Measurements from ENCODE around the gene CDKN1B. TPM values are rescaled to one million over a fixed set of nuclear protein-coding genes. Genes with fewer than 3 reads are reported as not detected.

Gene CDKN1B
- total and polyA plus RNA-seq, 2 donors = 71.0 to 103 TPM

GRCh38 chr12:12714276-12715021, 2.7 kb upstream of the CDKN1B start:
- peak in 4 of 9 donors; percentile 76 to 89 (median 77) for DNase-seq (ENCODE audit: low read depth in 6 of 9, low spot score in 9 of 9)
- H3K4me3 ChIP-seq (ENCODE audit: low read length in 2 of 2) = peak overlapping the region; percentile 96
- H3K27me3 ChIP-seq (ENCODE audit: control insufficient read depth in 2 of 2, insufficient read depth in 1 of 2, low read length in 1 of 2) = no peaks in the 10 kb centered on the region
- H3K36me3 ChIP-seq (ENCODE audit: control insufficient read depth in 2 of 2, insufficient read depth in 2 of 2, low read length in 1 of 2) = peaks cover 0 to 6% of the 10 kb centered on the region in 2 donors
- peaks cover 8 to 31% of the 10 kb centered on the region in 2 donors for H3K4me1 ChIP-seq (ENCODE audit: control insufficient read depth in 2 of 2, insufficient read depth in 2 of 2, low read length in 2 of 2)
- H3K9me3 ChIP-seq (ENCODE audit: control insufficient read depth in 2 of 2, insufficient read depth in 1 of 2, low read length in 1 of 2) = no peaks in the 10 kb centered on the region
- WGBS = 6% methylated on average over 23 of the region's 23 CpGs
- peak overlapping the region; percentile 94 to 97 for H3K27ac ChIP-seq (ENCODE audit: low read depth in 1 of 2, low read length in 1 of 2)

- H3K27ac ChIP-seq (ENCODE audit: low read depth in 1 of 2, low read length in 1 of 2) = peak overlapping the region; percentile 97 to 100
- peak overlapping the region; percentile 96 for H3K4me3 ChIP-seq (ENCODE audit: low read length in 2 of 2)
- no peaks in the 10 kb centered on the region for H3K27me3 ChIP-seq (ENCODE audit: control insufficient read depth in 2 of 2, insufficient read depth in 1 of 2, low read length in 1 of 2)
- H3K4me1 ChIP-seq (ENCODE audit: control insufficient read depth in 2 of 2, insufficient read depth in 2 of 2, low read length in 2 of 2) = peaks cover 8 to 33% of the 10 kb centered on the region in 2 donors
- no peak for DNase-seq (ENCODE audit: low read depth in 6 of 9, low spot score in 9 of 9)
- H3K36me3 ChIP-seq (ENCODE audit: control insufficient read depth in 2 of 2, insufficient read depth in 2 of 2, low read length in 1 of 2) = peaks cover 2 to 12% of the 10 kb centered on the region in 2 donors
- no peaks in the 10 kb centered on the region for H3K9me3 ChIP-seq (ENCODE audit: control insufficient read depth in 2 of 2, insufficient read depth in 1 of 2, low read length in 1 of 2)
Measured at GRCh38 chr12:12715128-12715458, 2.1 kb upstream of the CDKN1B start.

GRCh38 chr12:12715459-12716150, 1.6 kb upstream of the CDKN1B start:
- H3K27me3 ChIP-seq (ENCODE audit: control insufficient read depth in 2 of 2, insufficient read depth in 1 of 2, low read length in 1 of 2) = no peaks in the 10 kb centered on the region
- H3K4me1 ChIP-seq (ENCODE audit: control insufficient read depth in 2 of 2, insufficient read depth in 2 of 2, low read length in 2 of 2) = peaks cover 8 to 37% of the 10 kb centered on the region in 2 donors
- peak in 2 of 9 donors; percentile 60 to 78 for DNase-seq (ENCODE audit: low read depth in 6 of 9, low spot score in 9 of 9)
- peak overlapping the region; percentile 97 to 100 for H3K27ac ChIP-seq (ENCODE audit: low read depth in 1 of 2, low read length in 1 of 2)
- H3K36me3 ChIP-seq (ENCODE audit: control insufficient read depth in 2 of 2, insufficient read depth in 2 of 2, low read length in 1 of 2) = peaks cover 4 to 16% of the 10 kb centered on the region in 2 donors
- WGBS = under 1% methylated on average over 10 of the region's 10 CpGs
- H3K4me3 ChIP-seq (ENCODE audit: low read length in 2 of 2) = peak overlapping the region; percentile 96
- H3K9me3 ChIP-seq (ENCODE audit: control insufficient read depth in 2 of 2, insufficient read depth in 1 of 2, low read length in 1 of 2) = no peaks in the 10 kb centered on the region

GRCh38 chr12:12716151-12716792, 896 bp upstream of the CDKN1B start:
- peak in 2 of 9 donors; percentile 47 to 70 for DNase-seq (ENCODE audit: low read depth in 6 of 9, low spot score in 9 of 9)
- H3K36me3 ChIP-seq (ENCODE audit: control insufficient read depth in 2 of 2, insufficient read depth in 2 of 2, low read length in 1 of 2) = peaks cover 4 to 23% of the 10 kb centered on the region in 2 donors
- no peaks in the 10 kb centered on the region for H3K27me3 ChIP-seq (ENCODE audit: control insufficient read depth in 2 of 2, insufficient read depth in 1 of 2, low read length in 1 of 2)
- peak overlapping the region; percentile 97 to 100 for H3K27ac ChIP-seq (ENCODE audit: low read depth in 1 of 2, low read length in 1 of 2)
- H3K9me3 ChIP-seq (ENCODE audit: control insufficient read depth in 2 of 2, insufficient read depth in 1 of 2, low read length in 1 of 2) = no peaks in the 10 kb centered on the region
- 2% methylated on average over 15 of the region's 15 CpGs for WGBS
- peak overlapping the region; percentile 96 for H3K4me3 ChIP-seq (ENCODE audit: low read length in 2 of 2)
- peaks cover 7 to 38% of the 10 kb centered on the region in 2 donors for H3K4me1 ChIP-seq (ENCODE audit: control insufficient read depth in 2 of 2, insufficient read depth in 2 of 2, low read length in 2 of 2)

GRCh38 chr12:12717586-12718380, 615 bp downstream of the CDKN1B start:
- peaks cover 7 to 38% of the 10 kb centered on the region in 2 donors for H3K4me1 ChIP-seq (ENCODE audit: control insufficient read depth in 2 of 2, insufficient read depth in 2 of 2, low read length in 2 of 2)
- no peaks in the 10 kb centered on the region for H3K9me3 ChIP-seq (ENCODE audit: control insufficient read depth in 2 of 2, insufficient read depth in 1 of 2, low read length in 1 of 2)
- H3K27ac ChIP-seq (ENCODE audit: low read depth in 1 of 2, low read length in 1 of 2) = peak overlapping the region; percentile 97 to 100
- DNase-seq (ENCODE audit: low read depth in 6 of 9, low spot score in 9 of 9) = peak in 2 of 9 donors; percentile 49 to 67
- peak overlapping the region; percentile 96 for H3K4me3 ChIP-seq (ENCODE audit: low read length in 2 of 2)
- H3K27me3 ChIP-seq (ENCODE audit: control insufficient read depth in 2 of 2, insufficient read depth in 1 of 2, low read length in 1 of 2) = no peaks in the 10 kb centered on the region
- whole genome bisulfite sequencing = under 1% methylated on average over 62 of the region's 62 CpGs
- H3K36me3 ChIP-seq (ENCODE audit: control insufficient read depth in 2 of 2, insufficient read depth in 2 of 2, low read length in 1 of 2) = peaks cover 4 to 27% of the 10 kb centered on the region in 2 donors

DNA sequence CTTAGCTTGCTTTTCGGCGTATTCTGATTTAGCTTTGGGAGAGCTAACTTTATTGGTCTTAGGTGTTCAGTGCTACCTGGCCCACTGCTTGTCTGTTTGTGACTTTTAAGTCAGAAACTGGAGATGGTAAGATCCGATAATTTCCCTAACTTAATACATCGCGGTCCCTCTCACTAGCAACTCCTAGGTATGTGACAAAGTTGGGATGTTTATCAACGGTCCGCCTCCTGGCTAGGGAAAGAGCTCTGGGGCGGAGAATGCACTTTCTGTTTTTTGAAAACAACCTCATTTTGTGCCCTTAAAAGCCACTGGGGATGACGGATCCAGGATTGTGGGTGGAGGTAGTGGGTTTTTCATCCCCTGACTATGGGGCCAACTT, 1.2 kb downstream of the CDKN1B start:
- peaks cover 7 to 36% of the 10 kb centered on the region in 2 donors for H3K4me1 ChIP-seq (ENCODE audit: control insufficient read depth in 2 of 2, insufficient read depth in 2 of 2, low read length in 2 of 2)
- H3K27ac ChIP-seq (ENCODE audit: low read depth in 1 of 2, low read length in 1 of 2) = peak overlapping the region; percentile 97 to 100
- no peaks in the 10 kb centered on the region for H3K27me3 ChIP-seq (ENCODE audit: control insufficient read depth in 2 of 2, insufficient read depth in 1 of 2, low read length in 1 of 2)
- H3K9me3 ChIP-seq (ENCODE audit: control insufficient read depth in 2 of 2, insufficient read depth in 1 of 2, low read length in 1 of 2) = no peaks in the 10 kb centered on the region
- no peak for DNase-seq (ENCODE audit: low read depth in 6 of 9, low spot score in 9 of 9)
- H3K4me3 ChIP-seq (ENCODE audit: low read length in 2 of 2) = peak overlapping the region; percentile 96
- peaks cover 4 to 27% of the 10 kb centered on the region in 2 donors for H3K36me3 ChIP-seq (ENCODE audit: control insufficient read depth in 2 of 2, insufficient read depth in 2 of 2, low read length in 1 of 2)
- under 1% methylated on average over 9 of the region's 9 CpGs for WGBS

- Histone ChIP-seq H3K36me3 (ENCODE audit: control insufficient read depth in 2 of 2, insufficient read depth in 2 of 2, low read length in 1 of 2) (peaks cover 4 to 27% of the 10 kb centered on the region in 2 donors), H3K4me1 (ENCODE audit: control insufficient read depth in 2 of 2, insufficient read depth in 2 of 2, low read length in 2 of 2) (peaks cover 7 to 31% of the 10 kb centered on the region in 2 donors), H3K27ac (ENCODE audit: low read depth in 1 of 2, low read length in 1 of 2) (peak overlapping the region; percentile 97 to 100), H3K9me3 (ENCODE audit: control insufficient read depth in 2 of 2, insufficient read depth in 1 of 2, low read length in 1 of 2) (no peaks in the 10 kb centered on the region), H3K27me3 (ENCODE audit: control insufficient read depth in 2 of 2, insufficient read depth in 1 of 2, low read length in 1 of 2) (no peaks in the 10 kb centered on the region), H3K4me3 (ENCODE audit: low read length in 2 of 2) (peak overlapping the region; percentile 96)
- under 1% methylated on average over 14 of the region's 14 CpGs for WGBS
- DNase-seq (ENCODE audit: low read depth in 6 of 9, low spot score in 9 of 9) = peak in 1 of 9 donors; percentile 69
Measured at GRCh38 chr12:12718853-12719252, 1.7 kb downstream of the CDKN1B start.

- Histone ChIP-seq H3K27ac (ENCODE audit: low read depth in 1 of 2, low read length in 1 of 2) (peak overlapping the region; percentile 97 to 100), H3K9me3 (ENCODE audit: control insufficient read depth in 2 of 2, insufficient read depth in 1 of 2, low read length in 1 of 2) (peaks cover 0 to 2% of the 10 kb centered on the region in 2 donors), H3K4me1 (ENCODE audit: control insufficient read depth in 2 of 2, insufficient read depth in 2 of 2, low read length in 2 of 2) (peaks cover 7 to 25% of the 10 kb centered on the region in 2 donors), H3K36me3 (ENCODE audit: control insufficient read depth in 2 of 2, insufficient read depth in 2 of 2, low read length in 1 of 2) (peaks cover 4 to 27% of the 10 kb centered on the region in 2 donors), H3K4me3 (ENCODE audit: low read length in 2 of 2) (peak overlapping the region; percentile 96), H3K27me3 (ENCODE audit: control insufficient read depth in 2 of 2, insufficient read depth in 1 of 2, low read length in 1 of 2) (no peaks in the 10 kb centered on the region)
- DNase-seq (ENCODE audit: low read depth in 6 of 9, low spot score in 9 of 9) = peak in 1 of 9 donors; percentile 50
- 3% methylated on average over 3 of the region's 3 CpGs for WGBS
Measured at GRCh38 chr12:12719496-12719895, 2.3 kb downstream of the CDKN1B start.

Measured in thymus (tissue), 11 donors.